Activated CD8-positive, alpha-beta memory T cell treated with anti-CD3 and anti-CD28 coated beads for 48 hours (primary cell): ENCODE measurements around the gene NUDT19.
"Not testable (repeated sequence)": the region's sequence is repeated elsewhere in the genome, so short reads cannot be mapped to it uniquely, and the experiment has no call there.

Experiments used
- DNase-seq, 3 experiments: peaks; one replicate each; pipeline ENCODE4 v3.0.0-alpha.2; 2020; ENCODE audit warnings: low read depth in 2 of 3, low spot score in 2 of 3

The NUDT19 gene

GRCh38 chr19:32674931-32675719 lies 16.5 kb upstream of the NUDT19 start, which contains the start of gene ANKRD27:
Gene ANKRD27, minus strand, starts transcription at chr19:32675180. Its CDS starts 16,165 bp downstream, at chr19:32659015.
- DNase-seq = peak; percentile 95 to 96 (median 96)

GRCh38 chr19:32675720-32676185 lies 15.9 kb upstream of the NUDT19 start, which contains the start of gene RGS9BP:
Gene RGS9BP, plus strand, starts transcription at chr19:32675848. Its CDS starts 416 bp downstream, at chr19:32676264.
- no peak for DNase-seq

GRCh38 chr19:32676186-32676894 lies 15.3 kb upstream of the NUDT19 start:
- DNase-seq = no peak

- no peak for DNase-seq
These were observed 14.7 kb upstream of the NUDT19 start for GRCh38 chr19:32676895-32677359.

- DNase-seq = no peak
These were observed 14.0 kb upstream of the NUDT19 start for GRCh38 chr19:32677657-32678056.

GRCh38 chr19:32680986-32681385 lies 10.6 kb upstream of the NUDT19 start:
- no peak for DNase-seq

- no peak for DNase-seq
These were observed 9.3 kb upstream of the NUDT19 start for GRCh38 chr19:32682317-32682716.

- no peak for DNase-seq
These were observed 4.7 kb upstream of the NUDT19 start for GRCh38 chr19:32686847-32687475.

GRCh38 chr19:32687681-32688080 lies 3.9 kb upstream of the NUDT19 start:
- DNase-seq = no peak

- no peak for DNase-seq
These were observed 3.3 kb upstream of the NUDT19 start for GRCh38 chr19:32688311-32688710.

- DNase-seq = peak in 1 of 3 experiments; percentile 44
These were observed 518 bp downstream of the NUDT19 start for GRCh38 chr19:32691952-32692726.

GRCh38 chr19:32692727-32693061 lies 1.1 kb downstream of the NUDT19 start:
- DNase-seq = no peak

- peak in 1 of 3 experiments; percentile 46 for DNase-seq
These were observed 1.8 kb downstream of the NUDT19 start for GRCh38 chr19:32693151-32694108.

GRCh38 chr19:32694316-32694715 lies 2.7 kb downstream of the NUDT19 start:
- not testable (repeated sequence) for DNase-seq

GRCh38 chr19:32694851-32695250 lies 3.2 kb downstream of the NUDT19 start:
- not testable (repeated sequence) for DNase-seq

- not testable (repeated sequence) for DNase-seq
These were observed 3.9 kb downstream of the NUDT19 start for GRCh38 chr19:32695506-32695905.

GRCh38 chr19:32696771-32697170 lies 5.2 kb downstream of the NUDT19 start:
- not testable (repeated sequence) for DNase-seq

- DNase-seq = not testable (repeated sequence)
These were observed 8.5 kb downstream of the NUDT19 start for GRCh38 chr19:32700129-32700528.

- DNase-seq = no peak
These were observed 10.4 kb downstream of the NUDT19 start for GRCh38 chr19:32702010-32702409.

- DNase-seq = not testable (repeated sequence)
These were observed 12.4 kb downstream of the NUDT19 start for GRCh38 chr19:32704006-32704405.
